Pancreas (tissue), 10 donors: Measurements from ENCODE around the gene PI4KA. TPM values are rescaled to one million over a fixed set of nuclear protein-coding genes. Genes with fewer than 3 reads are reported as not detected.
A peak's percentile ranks its signal among the peaks of the same experiment; 100 is the strongest.
"Not testable (repeated sequence)": the region's sequence is repeated elsewhere in the genome, so short reads cannot be mapped to it uniquely, and the experiment has no call there.

Source experiments
- ATAC-seq, 4 donors: fragments of 200-7000 bp; cut with Tn5 transposase; one replicate each; pipeline versions ENCODE4 v1.8.0 to v1.9.1; 2020; ENCODE audit warnings: mild to moderate bottlenecking in 4 of 4, moderate library complexity in 4 of 4
- DNase-seq, 6 donors: peaks; one replicate each; pipeline ENCODE4 v3.0.0-alpha.2; 2020
- FAIRE-seq: peaks from 2 replicates; lab custom pipeline; 2012; peaks lifted over from hg19 to GRCh38; lab: Jason Lieb, UNC
- H3K27ac ChIP-seq, 4 donors: fragments of 200-600 bp; sonication (generic); 1 replicate in 3 of 4; 2 replicates in 1 of 4; pipeline versions ENCODE4 v1.5.0 to v1.8.0; 2020
- H3K27me3 ChIP-seq, 4 donors: fragments of 200-600 bp; one replicate each; pipeline ENCODE4 v1.8.0; 2021
- H3K36me3 ChIP-seq, 3 donors: fragments of 200-600 bp; sonication (generic) in 1 of 3; one replicate each; pipeline versions ENCODE4 v1.5.0 to v1.8.0; 2020 to 2021
- H3K4me1 ChIP-seq, 3 donors: fragments of 200-600 bp; one replicate each; pipeline ENCODE4 v1.8.0; 2021
- H3K4me3 ChIP-seq, 4 donors: fragments of 200-600 bp; sonication (generic) in 2 of 4; one replicate each; pipeline versions ENCODE4 v1.5.0 to v1.8.0; 2020 to 2021
- H3K9me3 ChIP-seq, 4 donors: fragments of 200-600 bp; one replicate each; pipeline ENCODE4 v1.8.0; 2021
- WGBS, 2 donors: extraction: QIAGEN DNeasy Blood & Tissue Kit; methylation state at CpG; one replicate each; pipeline ENCODE4 v1.1.7; 2013; 5-methylcytosine and 5-hydroxymethylcytosine counted together
- intact Hi-C, 3 donors: fragments of 100-400 bp; cut with DNase I; formaldehyde crosslinking; loops; one replicate each; pipeline versions ENCODE4 v1.11.1 to v1.14.2; 2022
- polyA plus RNA-seq, 2 donors: library from polyadenylated mRNA; stranded (reverse); fragments of 200-250 nt; gene quantifications; one replicate each; pipeline ENCODE4 v1.2.3, GENCODE V29; 2013
- total RNA-seq, 6 donors: library from RNA; stranded (reverse); fragmentation: NEBNext Ultra II Directional in 4 of 6; extraction: Animal tissue kit (Norgen Biotek cat#: 25700) in 4 of 6; gene quantifications; one replicate each; pipeline versions ENCODE4 v1.2.1 to v1.2.4, GENCODE V29; 2021 to 2023
- TF ChIP-seq, protein P1 (sequence below), 4 donors: fragments of 200-600 bp; sonication (generic) in 3 of 4; IDR thresholded peaks; one replicate each; pipeline versions ENCODE4 v1.5.0 to v1.8.0; 2021; ENCODE audit warnings: antibody characterized with exemption in 4 of 4
- donor health status: healthy with polysubstance abuse.
- donor health status: DM: no; HTN: no; CAD: no; lungs with moderate emphysema.
- donor health status: DM: no; HTN: no; CAD: no.
- donor health status: control.
- donor health status: control.
- donor health status: Bipolar disorder and iron deficiency.
- donor health status: DM: yes; HTN: yes; CAD: no.
- donor health status: DM: no; HTN: no; CAD: no.
- donor health status: DM: no; HTN: no; CAD: no.
- donor health status: DM: yes; HTN: yes; CAD: no.

Gene PI4KA
- total and polyA plus RNA-seq, 8 donors, result 23.6 to 46.6 (median 32.0) TPM

GRCh38 chr22:20904008-20904979 is 45.7 kb upstream of the PI4KA start:
- no peak for DNase-seq
- 79 to 85% methylated on average over 7 of the region's 7 CpGs for WGBS, 2 donors
- TF ChIP-seq, protein P1, sequence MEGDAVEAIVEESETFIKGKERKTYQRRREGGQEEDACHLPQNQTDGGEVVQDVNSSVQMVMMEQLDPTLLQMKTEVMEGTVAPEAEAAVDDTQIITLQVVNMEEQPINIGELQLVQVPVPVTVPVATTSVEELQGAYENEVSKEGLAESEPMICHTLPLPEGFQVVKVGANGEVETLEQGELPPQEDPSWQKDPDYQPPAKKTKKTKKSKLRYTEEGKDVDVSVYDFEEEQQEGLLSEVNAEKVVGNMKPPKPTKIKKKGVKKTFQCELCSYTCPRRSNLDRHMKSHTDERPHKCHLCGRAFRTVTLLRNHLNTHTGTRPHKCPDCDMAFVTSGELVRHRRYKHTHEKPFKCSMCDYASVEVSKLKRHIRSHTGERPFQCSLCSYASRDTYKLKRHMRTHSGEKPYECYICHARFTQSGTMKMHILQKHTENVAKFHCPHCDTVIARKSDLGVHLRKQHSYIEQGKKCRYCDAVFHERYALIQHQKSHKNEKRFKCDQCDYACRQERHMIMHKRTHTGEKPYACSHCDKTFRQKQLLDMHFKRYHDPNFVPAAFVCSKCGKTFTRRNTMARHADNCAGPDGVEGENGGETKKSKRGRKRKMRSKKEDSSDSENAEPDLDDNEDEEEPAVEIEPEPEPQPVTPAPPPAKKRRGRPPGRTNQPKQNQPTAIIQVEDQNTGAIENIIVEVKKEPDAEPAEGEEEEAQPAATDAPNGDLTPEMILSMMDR (IDR thresholded peaks at IDR 0.05), result no peak
- Histone ChIP-seq H3K4me3 (no peak overlapping the region), H3K36me3 (no peaks in the 10 kb centered on the region), H3K9me3 (no peaks in the 10 kb centered on the region), H3K27me3 (no peaks in the 10 kb centered on the region), H3K4me1 (no peaks in the 10 kb centered on the region), H3K27ac (no peak overlapping the region)
- intact Hi-C loops, result no loop called here
- ATAC-seq, result peak in 3 of 4 donors; percentile 20 to 82 (median 32)
- no peak for FAIRE-seq

DNA sequence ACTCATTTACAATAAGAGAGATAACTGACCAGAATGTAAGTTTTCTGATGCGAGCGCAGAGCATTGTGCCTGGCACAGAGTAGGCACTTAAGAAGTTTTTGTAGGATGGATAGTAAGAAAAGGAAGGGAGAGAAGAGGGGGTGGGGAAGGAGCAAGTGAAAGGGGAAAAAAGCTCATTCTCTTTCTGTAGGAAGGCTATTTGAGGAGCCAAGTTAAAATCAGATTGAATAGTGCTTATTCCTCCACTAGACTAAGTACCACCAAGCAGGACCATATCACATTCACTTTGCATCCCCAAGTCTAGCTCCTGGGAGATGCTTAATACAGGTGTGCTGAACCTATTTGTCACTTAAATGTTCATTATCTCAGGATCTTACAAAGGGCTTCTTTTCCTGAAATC is 44.5 kb upstream of the PI4KA start:
- Histone ChIP-seq H3K4me3 (no peak overlapping the region), H3K4me1 (no peaks in the 10 kb centered on the region), H3K27ac (no peak overlapping the region), H3K9me3 (no peaks in the 10 kb centered on the region), H3K36me3 (no peaks in the 10 kb centered on the region), H3K27me3 (no peaks in the 10 kb centered on the region)
- TF ChIP-seq, protein P1 (IDR thresholded peaks at IDR 0.05), result no peak
- DNase-seq (no peak), FAIRE-seq (no peak), ATAC-seq (no peak)
- WGBS, 2 donors, result 96 to 98% methylated on average over 2 of the region's 2 CpGs
- intact Hi-C loops, result no loop called here

- 88 to 96% methylated on average over 17 to 18 of the region's 18 CpGs for WGBS, 2 donors
- intact Hi-C loops, result not testable (repeated sequence)
Observed at GRCh38 chr22:20901093-20902033, 42.8 kb upstream of the PI4KA start.

GRCh38 chr22:20899827-20900423 is 41.3 kb upstream of the PI4KA start:
- H3K9me3 ChIP-seq, result no peaks in the 10 kb centered on the region

More at GRCh38 chr22:20901093-20902033, 42.8 kb upstream of the PI4KA start:
- not testable (repeated sequence) for FAIRE-seq, H3K27me3 ChIP-seq, H3K36me3 ChIP-seq, H3K4me3 ChIP-seq, ATAC-seq, H3K9me3 ChIP-seq, H3K4me1 ChIP-seq, H3K27ac ChIP-seq, DNase-seq

DNA sequence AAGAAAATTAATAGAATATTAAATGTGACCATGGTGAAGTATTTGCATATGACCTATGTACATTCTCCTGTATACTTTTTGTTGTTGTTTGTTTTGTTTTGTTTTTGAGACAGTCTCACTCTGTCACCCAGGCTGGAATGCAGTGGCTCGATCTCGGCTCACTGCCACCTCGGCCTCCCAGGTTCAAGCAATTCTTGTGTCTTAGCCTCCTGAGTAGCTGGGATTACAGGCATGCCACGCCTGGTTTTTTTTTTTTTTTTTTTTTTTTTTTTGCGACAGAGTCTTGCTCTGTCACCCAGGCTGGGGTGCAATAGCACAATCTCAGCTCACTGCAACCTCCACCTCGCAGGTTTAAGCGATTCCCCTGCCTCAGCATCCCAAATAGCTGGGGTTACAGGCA is 39.1 kb upstream of the PI4KA start:
- H3K4me1 ChIP-seq, H3K4me3 ChIP-seq, H3K27me3 ChIP-seq, H3K9me3 ChIP-seq, ATAC-seq, FAIRE-seq, H3K36me3 ChIP-seq, H3K27ac ChIP-seq, DNase-seq, intact Hi-C loops: not testable (repeated sequence)
- 80 to 87% methylated on average over 6 to 7 of the region's 7 CpGs for WGBS, 2 donors

More at GRCh38 chr22:20899827-20900423, 41.3 kb upstream of the PI4KA start:
- no peak overlapping the region for H3K4me3 ChIP-seq
- DNase-seq (no peak), FAIRE-seq (no peak), ATAC-seq (no peak)
- H3K36me3 ChIP-seq, result no peaks in the 10 kb centered on the region
- H3K27ac ChIP-seq, result no peak overlapping the region
- no peaks in the 10 kb centered on the region for H3K27me3 ChIP-seq
- no peaks in the 10 kb centered on the region for H3K4me1 ChIP-seq
- WGBS, 2 donors, result 75 to 81% methylated on average over 7 of the region's 7 CpGs
- TF ChIP-seq, protein P1 (IDR thresholded peaks at IDR 0.05), result no peak
- intact Hi-C loops, result no loop called here
